ENCODE measurements around the gene GAPDHS.

The GAPDHS gene

DNA sequence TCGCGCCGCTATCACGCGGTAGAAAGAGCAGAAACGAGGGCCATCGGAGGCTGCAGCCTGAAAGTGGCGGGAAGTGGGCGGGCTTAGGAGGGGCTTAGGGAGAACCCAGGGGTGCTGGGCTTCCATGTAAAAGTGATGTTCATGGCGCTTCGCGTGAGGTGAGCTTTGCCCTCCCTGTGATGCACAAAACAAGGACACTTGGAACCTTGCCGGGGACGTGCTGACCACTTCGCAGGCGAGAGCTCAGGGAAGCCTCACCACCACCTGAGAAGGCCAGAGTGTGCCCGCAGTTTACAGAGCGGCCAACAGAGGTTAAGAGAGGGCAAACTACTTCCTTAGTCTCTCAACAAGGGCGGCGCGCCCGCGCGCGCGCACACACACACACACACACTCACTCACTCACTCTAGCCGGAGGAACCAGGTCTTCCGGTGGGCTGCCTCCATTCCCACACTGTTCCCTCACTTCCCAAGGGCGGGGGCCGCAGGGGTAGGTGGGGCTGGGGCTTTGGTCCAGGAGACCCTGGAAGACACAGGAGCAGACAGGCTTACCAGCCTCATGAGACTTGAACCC, 651 bp downstream of the GAPDHS start:
- Histone ChIP-seq H3K4me3 (no peak overlapping the region), H3K9me3 (no peaks in the 10 kb centered on the region), H3K27me3 (peaks cover 20% of the 10 kb centered on the region; the same call in 1 of the 2 replicates), H3K36me3 (no peaks in the 10 kb centered on the region), H3K27ac (no peak overlapping the region), H3K4me2 (peak overlapping the region; percentile 19), H4K20me1 (no peaks in the 10 kb centered on the region), H3K4me1 (peaks cover 21% of the 10 kb centered on the region), H3K9ac (no peak overlapping the region)
- no peak for TF ChIP-seq Cebpa-rat (IDR thresholded peaks at IDR 0.05)

DNA sequence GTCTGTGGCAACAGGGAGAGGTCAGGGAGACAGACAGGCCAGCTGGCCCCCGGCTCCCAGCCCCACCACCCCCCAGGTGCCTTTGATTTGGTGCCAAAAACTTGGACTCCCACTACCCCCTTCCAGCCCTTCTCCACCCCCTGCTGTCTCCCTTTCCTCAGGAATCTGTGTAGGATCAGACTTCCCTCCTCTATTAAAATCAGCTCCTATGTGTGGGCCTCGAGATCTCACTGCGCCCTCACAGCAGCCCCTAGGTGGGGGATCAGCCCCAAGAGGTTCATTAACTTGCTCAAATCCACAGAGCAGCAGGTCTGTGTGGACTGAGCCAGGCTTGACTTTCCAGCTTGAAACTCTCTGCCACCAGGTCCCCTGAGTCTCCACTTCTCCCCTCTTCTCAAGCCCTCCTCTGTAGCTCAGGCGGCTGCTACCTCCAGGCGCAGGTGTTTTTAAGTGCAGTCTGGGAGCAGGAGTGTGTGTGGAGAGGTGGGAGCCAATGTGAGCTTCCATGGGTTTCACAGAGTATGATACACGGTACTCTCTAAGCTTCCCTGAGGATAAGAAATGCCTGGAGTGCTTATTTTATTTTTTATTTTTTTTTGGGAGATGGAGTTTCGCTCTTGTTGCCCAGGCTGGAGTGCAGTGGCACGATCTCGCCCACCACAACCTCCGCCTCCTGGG, 1.7 kb downstream of the GAPDHS start:
- H3K4me2 ChIP-seq = no peak overlapping the region

DNA sequence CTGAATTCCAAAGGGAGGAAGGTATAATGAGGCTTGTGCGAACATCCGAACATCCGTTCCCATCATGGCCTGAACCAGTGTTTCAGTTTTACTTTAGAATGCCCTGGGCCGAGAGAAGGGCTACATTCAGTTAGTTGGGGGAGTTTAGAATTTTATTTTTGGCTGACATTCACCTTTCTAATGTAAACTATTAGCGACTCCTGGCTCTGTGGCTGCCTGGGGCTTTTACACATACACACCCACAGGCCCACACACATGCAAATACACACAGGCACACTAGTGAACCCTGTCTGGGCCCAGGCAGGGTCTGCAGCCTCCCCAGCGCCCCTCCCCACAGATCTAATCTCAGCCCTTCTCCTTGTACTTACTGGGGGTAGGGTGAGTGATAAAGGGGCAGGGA, 6.1 kb downstream of the GAPDHS start:
- H3K4me2 ChIP-seq = no peak overlapping the region
- peaks cover 4% of the 10 kb centered on the region for H3K4me1 ChIP-seq
- no peak overlapping the region for H3K27ac ChIP-seq
- peaks cover 30% of the 10 kb centered on the region for H3K36me3 ChIP-seq
- no peak for TF ChIP-seq Cebpa-rat (IDR thresholded peaks at IDR 0.05)
- no peak overlapping the region for H3K4me3 ChIP-seq
- no peak overlapping the region for H3K9ac ChIP-seq
- peaks cover 3% of the 10 kb centered on the region; the same call in 1 of the 2 replicates for H3K27me3 ChIP-seq
- no peaks in the 10 kb centered on the region for H4K20me1 ChIP-seq
- H3K9me3 ChIP-seq = no peaks in the 10 kb centered on the region

More for the DNA sequence above, 1.7 kb downstream of the GAPDHS start:
- H3K36me3 ChIP-seq = 0 out of 2 replicates have a peak, but pooled peaks cover under 1% of the 10 kb centered on the region
- peaks cover 20% of the 10 kb centered on the region; the same call in 1 of the 2 replicates for H3K27me3 ChIP-seq
- H4K20me1 ChIP-seq = no peaks in the 10 kb centered on the region
- H3K4me1 ChIP-seq = peaks cover 11% of the 10 kb centered on the region; the same call in 1 of the 2 replicates
- no peak overlapping the region for H3K27ac ChIP-seq
- no peak for TF ChIP-seq Cebpa-rat (IDR thresholded peaks at IDR 0.05)
- H3K4me3 ChIP-seq = no peak overlapping the region
- no peak overlapping the region for H3K9ac ChIP-seq
- H3K9me3 ChIP-seq = no peaks in the 10 kb centered on the region

DNA sequence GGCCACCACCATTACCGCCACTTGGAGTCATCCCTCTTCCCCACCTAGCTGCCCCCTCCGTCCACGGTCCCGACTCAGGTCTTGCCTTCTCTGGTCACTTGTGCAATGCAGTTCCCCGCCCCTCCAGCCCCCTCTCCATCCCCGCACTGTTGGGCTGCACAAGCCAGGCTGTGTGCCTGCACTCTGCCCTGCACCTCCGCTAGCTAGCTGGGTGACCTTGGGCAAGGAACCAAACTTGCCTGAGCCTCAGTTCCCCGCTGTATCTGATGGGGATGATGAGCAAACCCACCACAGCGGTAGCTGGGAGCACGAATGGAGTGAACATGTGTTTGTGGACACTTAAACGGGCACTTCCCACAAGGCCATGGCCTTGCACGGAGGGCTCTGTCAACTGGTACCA, 6.6 kb downstream of the GAPDHS start:
- Histone ChIP-seq H3K4me1 (peaks cover 9% of the 10 kb centered on the region), H3K4me3 (no peak overlapping the region), H4K20me1 (no peaks in the 10 kb centered on the region), H3K27me3 (no peaks in the 10 kb centered on the region), H3K36me3 (peaks cover 30% of the 10 kb centered on the region), H3K27ac (no peak overlapping the region), H3K9ac (no peak overlapping the region), H3K4me2 (no peak overlapping the region), H3K9me3 (no peaks in the 10 kb centered on the region)
- TF ChIP-seq Cebpa-rat (IDR thresholded peaks at IDR 0.05) = no peak

DNA sequence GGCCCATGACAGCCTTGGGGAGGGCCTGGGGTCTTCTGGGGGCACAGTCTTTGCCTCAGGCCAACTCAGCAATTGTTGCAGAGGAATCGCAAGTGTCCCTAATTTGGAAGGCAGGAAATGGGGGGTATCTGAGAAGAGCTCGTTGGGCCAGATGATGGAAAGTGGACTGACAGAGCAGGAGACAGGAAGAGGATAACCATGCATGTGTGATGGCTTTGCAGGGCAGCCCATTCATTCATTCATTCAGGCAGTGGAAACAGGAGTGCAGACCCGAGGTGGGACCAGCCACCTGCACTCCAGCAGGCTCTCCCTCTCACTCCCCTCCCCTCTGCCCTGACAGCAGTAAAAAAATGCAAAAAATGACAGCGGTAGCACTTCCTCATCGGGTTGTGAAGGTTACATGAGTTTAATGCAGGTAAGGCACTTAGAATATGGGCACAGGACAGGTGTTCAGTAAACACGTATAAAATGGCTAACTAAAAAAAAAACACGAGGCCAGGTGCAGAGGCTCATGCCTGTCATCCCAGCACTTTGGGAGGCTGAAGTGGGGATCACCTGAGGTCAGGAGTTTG, 7.2 kb downstream of the GAPDHS start:
- no peak overlapping the region for H3K4me2 ChIP-seq

DNA sequence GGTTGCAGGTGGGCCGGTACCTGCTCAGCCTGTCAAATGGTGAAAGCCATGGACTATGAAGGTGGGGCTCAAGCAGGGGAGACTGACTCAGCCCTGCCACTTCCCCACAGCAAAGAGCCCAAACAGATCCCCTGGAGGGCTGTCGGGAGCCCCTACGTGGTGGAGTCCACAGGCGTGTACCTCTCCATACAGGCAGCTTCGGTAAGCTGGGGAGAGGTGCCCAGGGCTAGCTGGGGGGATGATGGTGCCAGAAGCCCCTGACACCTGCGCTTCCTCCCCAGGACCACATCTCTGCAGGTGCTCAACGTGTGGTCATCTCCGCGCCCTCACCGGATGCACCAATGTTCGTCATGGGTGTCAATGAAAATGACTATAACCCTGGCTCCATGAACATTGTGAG, 9.0 kb downstream of the GAPDHS start:
- Histone ChIP-seq H3K9ac (no peak overlapping the region), H3K36me3 (peaks cover 36% of the 10 kb centered on the region), H3K27me3 (no peaks in the 10 kb centered on the region), H3K4me2 (no peak overlapping the region), H3K4me1 (peaks cover 21% of the 10 kb centered on the region), H4K20me1 (peaks cover 10% of the 10 kb centered on the region; the same call in 1 of the 2 replicates), H3K27ac (no peak overlapping the region), H3K9me3 (no peaks in the 10 kb centered on the region), H3K4me3 (no peak overlapping the region)
- no peak for TF ChIP-seq Cebpa-rat (IDR thresholded peaks at IDR 0.05)

More for the DNA sequence above, 7.2 kb downstream of the GAPDHS start:
- no peak overlapping the region for H3K4me3 ChIP-seq
- H3K36me3 ChIP-seq = peaks cover 30% of the 10 kb centered on the region
- H3K9me3 ChIP-seq = no peaks in the 10 kb centered on the region
- H3K27me3 ChIP-seq = no peaks in the 10 kb centered on the region
- no peak overlapping the region for H3K27ac ChIP-seq
- H3K4me1 ChIP-seq = peaks cover 10% of the 10 kb centered on the region
- H4K20me1 ChIP-seq = no peaks in the 10 kb centered on the region
- H3K9ac ChIP-seq = no peak overlapping the region
- no peak for TF ChIP-seq Cebpa-rat (IDR thresholded peaks at IDR 0.05)

DNA sequence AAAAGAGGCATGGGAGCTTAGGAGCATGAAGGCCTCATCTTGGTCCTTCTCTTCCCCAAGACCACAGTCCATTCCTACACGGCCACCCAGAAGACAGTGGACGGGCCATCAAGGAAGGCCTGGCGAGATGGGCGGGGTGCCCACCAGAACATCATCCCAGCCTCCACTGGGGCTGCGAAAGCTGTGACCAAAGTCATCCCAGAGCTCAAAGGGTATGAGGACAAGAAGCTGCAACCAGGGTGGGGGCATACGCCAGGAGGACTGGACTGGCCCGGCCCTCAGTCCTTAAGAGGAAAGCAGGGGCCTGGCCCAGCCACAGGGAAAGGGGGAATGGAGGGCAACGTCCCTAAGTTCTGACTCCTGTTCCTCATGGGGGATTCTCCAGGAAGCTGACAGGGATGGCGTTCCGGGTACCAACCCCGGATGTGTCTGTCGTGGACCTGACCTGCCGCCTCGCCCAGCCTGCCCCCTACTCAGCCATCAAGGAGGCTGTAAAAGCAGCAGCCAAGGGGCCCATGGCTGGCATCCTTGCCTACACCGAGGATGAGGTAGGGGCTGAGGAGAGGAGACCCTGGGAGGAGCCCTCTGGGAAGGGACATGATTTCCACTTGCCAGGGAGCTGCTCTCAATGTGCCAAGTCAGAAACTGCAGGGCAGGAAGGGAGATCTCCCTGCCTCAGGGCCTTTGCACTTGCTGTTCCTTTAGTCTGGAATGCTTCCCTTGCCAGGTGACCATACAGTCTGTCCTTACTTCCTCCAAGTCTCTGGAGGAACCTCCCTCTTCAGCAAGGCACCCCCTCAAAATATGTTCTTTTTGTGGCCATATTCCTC, 10.2 kb downstream of the GAPDHS start:
- Histone ChIP-seq H3K4me3 (no peak overlapping the region), H3K4me2 (peak overlapping the region; percentile 93), H3K9ac (no peak overlapping the region; the same call in 1 of the 2 replicates), H4K20me1 (peaks cover 22% of the 10 kb centered on the region; the same call in 1 of the 2 replicates), H3K27ac (no peak overlapping the region), H3K36me3 (peaks cover 49% of the 10 kb centered on the region), H3K9me3 (no peaks in the 10 kb centered on the region), H3K4me1 (peaks cover 21% of the 10 kb centered on the region), H3K27me3 (no peaks in the 10 kb centered on the region)
- no peak for TF ChIP-seq Cebpa-rat (IDR thresholded peaks at IDR 0.05)

DNA sequence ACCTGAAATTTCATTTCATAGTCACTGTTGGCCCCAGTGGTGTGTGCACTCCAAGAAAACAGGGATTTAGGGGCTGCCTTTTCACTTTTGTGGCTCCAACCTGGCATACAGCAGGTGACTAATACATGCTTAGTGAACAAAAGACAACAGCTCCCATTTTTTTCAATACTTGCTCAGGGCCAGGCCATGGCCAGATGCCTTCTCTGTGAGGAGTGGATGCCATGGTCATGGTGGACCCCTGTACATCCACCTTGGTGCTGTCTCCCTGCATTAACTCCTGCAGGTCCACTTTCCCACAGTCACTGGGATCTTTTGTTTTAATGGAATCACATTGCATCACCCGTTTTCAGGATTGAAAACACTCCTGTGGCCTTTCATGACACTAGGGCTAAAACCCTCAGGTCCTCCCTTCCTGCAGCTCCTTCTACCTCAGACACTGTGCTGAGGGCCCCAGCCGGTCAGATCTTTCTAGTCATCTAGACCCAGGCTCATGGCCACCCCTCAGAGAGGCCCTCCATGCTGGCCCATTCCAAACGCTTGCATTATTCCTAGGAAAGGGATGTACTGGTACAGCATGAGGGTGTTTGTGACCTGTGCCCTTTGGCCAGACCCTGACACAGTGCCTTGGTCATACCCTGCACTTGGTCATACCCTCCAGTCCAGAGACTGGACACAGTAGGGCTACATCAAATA, 11.0 kb downstream of the GAPDHS start:
- H3K36me3 ChIP-seq = peaks cover 55% of the 10 kb centered on the region
- peak overlapping the region; percentile 96 for H3K4me3 ChIP-seq
- no peaks in the 10 kb centered on the region for H3K9me3 ChIP-seq
- H3K9ac ChIP-seq = peak overlapping the region; percentile 95
- H3K4me1 ChIP-seq = peaks cover 21% of the 10 kb centered on the region
- H3K27me3 ChIP-seq = no peaks in the 10 kb centered on the region
- peak overlapping the region; percentile 94; the same call in 1 of the 2 replicates for H3K27ac ChIP-seq
- TF ChIP-seq Cebpa-rat (IDR thresholded peaks at IDR 0.05) = no peak
- peaks cover 26% of the 10 kb centered on the region; the same call in 1 of the 2 replicates for H4K20me1 ChIP-seq
- H3K4me2 ChIP-seq = peak overlapping the region; percentile 93
